ENCODE data around the gene IFIT2.

IFIT2 gene

GRCh38 chr10:89299031-89299430 is 2.8 kb upstream of the IFIT2 start:
- H3K4me1 ChIP-seq, result peaks cover 45 to 82% (median 73%) of the 10 kb centered on the region in 10 experiments
- H3K4me2 ChIP-seq, result no peak overlapping the region
- peaks cover 0 to 5% (median 0%) of the 10 kb centered on the region in 11 experiments; a peak in 2 of 22 replicates for H4K20me1 ChIP-seq
- TF ChIP-seq Cebpa-rat (IDR thresholded peaks at IDR 0.05), result no peak
- peak overlapping the region in 3 of 11 experiments; percentile 2 to 85 (median 14); a peak in 2 of 22 replicates for H3K27ac ChIP-seq
- no peak overlapping the region for H3K4me3 ChIP-seq
- no peaks in the 10 kb centered on the region for H3K36me3 ChIP-seq
- H3K9ac ChIP-seq, result no peak overlapping the region
- H3K27me3 ChIP-seq, result no peaks in the 10 kb centered on the region
- peaks cover 0 to 36% (median 30%) of the 10 kb centered on the region in 11 experiments; a peak in 19 of 22 replicates for H3K9me3 ChIP-seq (replicated peaks in 1 of 11)

GRCh38 chr10:89301232-89301631 is 614 bp upstream of the IFIT2 start:
- Histone ChIP-seq H3K4me3 (peak overlapping the region; percentile 55 to 73 (median 64)), H3K9ac (peak overlapping the region; percentile 68 to 85 (median 79)), H3K4me2 (peak overlapping the region; percentile 78 to 97 (median 94)), H4K20me1 (peaks cover 0 to 8% (median 0%) of the 10 kb centered on the region in 11 experiments; a peak in 2 of 22 replicates), H3K36me3 (peaks cover 4 to 9% (median 6%) of the 10 kb centered on the region in 11 experiments; a peak in 18 of 22 replicates), H3K27ac (peak overlapping the region; percentile 48 to 93 (median 88); a peak in 21 of 22 replicates), H3K9me3 (replicated peaks in 1 of 11) (peaks cover 0 to 37% (median 24%) of the 10 kb centered on the region in 11 experiments; a peak in 19 of 22 replicates), H3K4me1 (peaks cover 35 to 69% (median 55%) of the 10 kb centered on the region in 10 experiments), H3K27me3 (no peaks in the 10 kb centered on the region)
- TF ChIP-seq Cebpa-rat (IDR thresholded peaks at IDR 0.05), result 0 out of 22 replicates have a peak, but pooled peaks of 2 of the 11 experiments have one; percentile 22 to 40

GRCh38 chr10:89302625-89303024 is 779 bp downstream of the IFIT2 start:
- peaks cover 0 to 38% (median 23%) of the 10 kb centered on the region in 11 experiments; a peak in 19 of 22 replicates for H3K9me3 ChIP-seq (replicated peaks in 1 of 11)
- H3K27me3 ChIP-seq, result no peaks in the 10 kb centered on the region
- peak overlapping the region; percentile 48 to 93 (median 88); a peak in 21 of 22 replicates for H3K27ac ChIP-seq
- peak overlapping the region; percentile 78 to 97 (median 94) for H3K4me2 ChIP-seq
- H3K9ac ChIP-seq, result peak overlapping the region; percentile 69 to 85 (median 79)
- peaks cover 39 to 65% (median 46%) of the 10 kb centered on the region in 10 experiments for H3K4me1 ChIP-seq
- peaks cover 7 to 23% (median 20%) of the 10 kb centered on the region in 11 experiments; a peak in 19 of 22 replicates for H3K36me3 ChIP-seq
- no peak for TF ChIP-seq Cebpa-rat (IDR thresholded peaks at IDR 0.05)
- H3K4me3 ChIP-seq, result peak overlapping the region; percentile 55 to 73 (median 64)
- H4K20me1 ChIP-seq, result peaks cover 0 to 8% (median 0%) of the 10 kb centered on the region in 11 experiments; a peak in 2 of 22 replicates

DNA sequence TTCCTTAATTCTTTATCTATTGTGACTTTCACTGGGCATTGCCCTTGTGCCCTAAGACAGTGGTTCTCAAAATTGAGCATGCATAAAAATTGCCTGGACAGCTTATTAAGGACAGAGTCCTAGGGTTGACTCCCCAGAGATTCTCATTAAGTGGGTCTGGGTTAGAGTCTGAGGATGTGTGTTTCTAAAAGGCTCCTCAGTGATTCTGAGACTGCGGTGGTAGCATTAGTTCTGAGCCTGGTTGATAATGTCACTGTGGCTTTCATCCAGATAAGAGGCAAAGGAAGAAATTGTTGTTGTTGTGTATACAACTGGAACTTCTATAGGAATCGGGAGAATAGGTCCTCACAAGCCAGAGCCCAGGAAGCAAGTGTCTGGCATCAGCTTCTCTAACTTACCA is 1.3 kb downstream of the IFIT2 start:
- Histone ChIP-seq H3K4me3 (peak overlapping the region in 9 of 10 experiments; percentile 55 to 73 (median 65); a peak in 17 of 20 replicates), H3K27ac (peak overlapping the region in 10 of 11 experiments; percentile 48 to 93 (median 88); a peak in 15 of 22 replicates), H3K9ac (peak overlapping the region; percentile 50 to 85 (median 77); a peak in 17 of 22 replicates), H3K27me3 (no peaks in the 10 kb centered on the region), H4K20me1 (peaks cover 0 to 8% (median 0%) of the 10 kb centered on the region in 11 experiments; a peak in 2 of 22 replicates), H3K4me2 (peak overlapping the region; percentile 78 to 97 (median 94)), H3K36me3 (peaks cover 7 to 28% (median 26%) of the 10 kb centered on the region in 11 experiments; a peak in 19 of 22 replicates), H3K4me1 (peaks cover 36 to 60% (median 43%) of the 10 kb centered on the region in 10 experiments), H3K9me3 (replicated peaks in 1 of 11) (peaks cover 0 to 33% (median 18%) of the 10 kb centered on the region in 11 experiments; a peak in 19 of 22 replicates)
- TF ChIP-seq Cebpa-rat (IDR thresholded peaks at IDR 0.05), result no peak

DNA sequence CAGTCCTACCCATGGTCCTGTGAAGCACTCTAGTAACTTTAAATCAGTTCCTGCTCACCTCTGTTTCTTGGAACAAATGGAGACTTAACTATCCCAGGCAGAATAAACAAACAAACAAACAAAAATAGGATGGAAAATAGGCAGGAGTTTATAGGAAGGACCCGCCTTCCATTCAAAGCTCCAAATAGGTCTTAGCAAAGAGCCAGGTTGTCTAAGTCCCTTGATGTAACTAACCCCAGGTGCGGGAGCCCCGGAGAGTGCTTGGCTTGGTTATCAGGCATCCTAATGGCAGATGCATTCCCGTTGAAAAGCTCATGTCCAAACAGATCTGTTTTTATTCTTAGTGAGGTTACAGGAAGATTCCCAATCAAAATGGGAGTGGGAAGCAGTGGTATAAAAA is 2.2 kb downstream of the IFIT2 start:
- Histone ChIP-seq H3K27ac (peak overlapping the region in 1 of 11 experiments; percentile 13; a peak in 1 of 22 replicates), H3K4me2 (peak overlapping the region; percentile 78 to 97 (median 94); a peak in 18 of 22 replicates), H4K20me1 (peaks cover 0 to 8% (median 0%) of the 10 kb centered on the region in 11 experiments; a peak in 2 of 22 replicates), H3K9ac (peak overlapping the region in 4 of 11 experiments; percentile 69 to 82 (median 78); a peak in 5 of 22 replicates), H3K4me3 (peak overlapping the region in 8 of 10 experiments; percentile 55 to 73 (median 66); a peak in 15 of 20 replicates), H3K9me3 (replicated peaks in 1 of 11) (peaks cover 0 to 24% (median 10%) of the 10 kb centered on the region in 11 experiments; a peak in 18 of 22 replicates), H3K4me1 (peaks cover 34 to 54% (median 42%) of the 10 kb centered on the region in 10 experiments), H3K27me3 (no peaks in the 10 kb centered on the region), H3K36me3 (peaks cover 7 to 36% (median 30%) of the 10 kb centered on the region in 11 experiments; a peak in 19 of 22 replicates)
- no peak for TF ChIP-seq Cebpa-rat (IDR thresholded peaks at IDR 0.05)

GRCh38 chr10:89304446-89304845 is 2.6 kb downstream of the IFIT2 start:
- Histone ChIP-seq H3K9ac (peak overlapping the region in 2 of 11 experiments; percentile 69 to 74; a peak in 3 of 22 replicates), H4K20me1 (peaks cover 0 to 8% (median 0%) of the 10 kb centered on the region in 11 experiments; a peak in 2 of 22 replicates), H3K27me3 (no peaks in the 10 kb centered on the region), H3K9me3 (replicated peaks in 1 of 11) (peaks cover 0 to 20% (median 5%) of the 10 kb centered on the region in 11 experiments; a peak in 17 of 22 replicates), H3K36me3 (peaks cover 7 to 38% (median 30%) of the 10 kb centered on the region in 11 experiments; a peak in 19 of 22 replicates), H3K4me2 (peak overlapping the region in 9 of 11 experiments; percentile 78 to 97 (median 95); a peak in 15 of 22 replicates), H3K4me1 (peaks cover 34 to 55% (median 42%) of the 10 kb centered on the region in 10 experiments), H3K4me3 (peak overlapping the region in 5 of 10 experiments; percentile 55 to 73 (median 66); a peak in 6 of 20 replicates), H3K27ac (no peak overlapping the region)
- no peak for TF ChIP-seq Cebpa-rat (IDR thresholded peaks at IDR 0.05)

GRCh38 chr10:89304925-89305324 is 3.1 kb downstream of the IFIT2 start:
- Histone ChIP-seq H3K9me3 (replicated peaks in 1 of 11) (peaks cover 0 to 16% (median under 1%) of the 10 kb centered on the region in 11 experiments; a peak in 5 of 22 replicates), H3K4me2 (peak overlapping the region in 4 of 11 experiments; percentile 78 to 96 (median 94); a peak in 6 of 22 replicates), H3K4me1 (peaks cover 37 to 60% (median 41%) of the 10 kb centered on the region in 10 experiments), H3K4me3 (no peak overlapping the region), H3K27me3 (no peaks in the 10 kb centered on the region), H4K20me1 (peaks cover 0 to 8% (median 0%) of the 10 kb centered on the region in 11 experiments; a peak in 2 of 22 replicates), H3K36me3 (peaks cover 7 to 39% (median 30%) of the 10 kb centered on the region in 11 experiments; a peak in 19 of 22 replicates), H3K27ac (no peak overlapping the region), H3K9ac (no peak overlapping the region)
- TF ChIP-seq Cebpa-rat (IDR thresholded peaks at IDR 0.05), result no peak

DNA sequence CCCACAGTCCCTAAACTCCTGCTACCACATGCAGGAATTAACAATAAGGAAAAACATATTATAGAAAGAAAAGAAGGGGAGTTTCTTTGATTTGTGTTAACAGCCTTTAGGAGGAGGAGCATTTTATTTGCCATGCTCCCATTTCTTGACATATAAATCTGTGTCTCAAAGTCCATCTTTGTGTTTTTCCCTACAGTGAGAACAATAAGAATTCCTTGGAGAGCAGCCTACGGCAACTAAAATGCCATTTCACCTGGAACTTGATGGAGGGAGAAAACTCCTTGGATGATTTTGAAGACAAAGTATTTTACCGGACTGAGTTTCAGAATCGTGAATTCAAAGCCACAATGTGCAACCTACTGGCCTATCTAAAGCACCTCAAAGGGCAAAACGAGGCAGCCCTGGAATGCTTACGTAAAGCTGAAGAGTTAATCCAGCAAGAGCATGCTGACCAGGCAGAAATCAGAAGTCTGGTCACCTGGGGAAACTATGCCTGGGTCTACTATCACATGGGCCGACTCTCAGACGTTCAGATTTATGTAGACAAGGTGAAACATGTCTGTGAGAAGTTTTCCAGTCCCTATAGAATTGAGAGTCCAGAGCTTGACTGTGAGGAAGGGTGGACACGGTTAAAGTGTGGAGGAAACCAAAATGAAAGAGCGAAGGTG is 4.1 kb downstream of the IFIT2 start:
- no peak overlapping the region for H3K4me3 ChIP-seq
- H3K27ac ChIP-seq, result no peak overlapping the region
- H4K20me1 ChIP-seq, result peaks cover 0 to 8% (median 0%) of the 10 kb centered on the region in 11 experiments; a peak in 2 of 22 replicates
- H3K36me3 ChIP-seq, result peaks cover 7 to 39% (median 30%) of the 10 kb centered on the region in 11 experiments; a peak in 19 of 22 replicates
- peak overlapping the region in 5 of 11 experiments; percentile 10 to 38 (median 19); a peak in 3 of 22 replicates for H3K4me2 ChIP-seq
- H3K27me3 ChIP-seq, result no peaks in the 10 kb centered on the region
- no peak overlapping the region for H3K9ac ChIP-seq
- H3K4me1 ChIP-seq, result peaks cover 29 to 51% (median 36%) of the 10 kb centered on the region in 10 experiments
- TF ChIP-seq Cebpa-rat (IDR thresholded peaks at IDR 0.05), result no peak
- H3K9me3 ChIP-seq (replicated peaks in 1 of 11), result peaks cover 0 to 16% (median 0%) of the 10 kb centered on the region in 11 experiments; a peak in 2 of 22 replicates
